Dendritic cell treated with granulocyte-macrophage colony-stimulating factor and Interleukin-4, amounts not matched to agents 40 ng/mL and 50 ng/mL, for 4 days (primary cell): Measurements from ENCODE around the gene TMCO2.

Experiments
- H3K27ac Mint-ChIP-seq: one replicate; pipeline ENCODE4 v1.8.0; 2022; ENCODE audit warnings: mild to moderate bottlenecking, mixed read lengths
- H3K27me3 Mint-ChIP-seq: one replicate; pipeline ENCODE4 v1.8.0; 2022; ENCODE audit warnings: mild to moderate bottlenecking, mixed read lengths
- H3K36me3 Mint-ChIP-seq: one replicate; pipeline ENCODE4 v1.8.0; 2022; ENCODE audit warnings: low read depth, mixed read lengths
- H3K4me1 Mint-ChIP-seq: one replicate; pipeline ENCODE4 v1.8.0; 2022; ENCODE audit warnings: low read depth, mixed read lengths
- H3K4me3 Mint-ChIP-seq: one replicate; pipeline ENCODE4 v1.8.0; 2022; ENCODE audit warnings: mild to moderate bottlenecking, moderate library complexity, mixed read lengths
- H3K9me3 Mint-ChIP-seq: one replicate; pipeline ENCODE4 v1.8.0; 2022; ENCODE audit warnings: mixed read lengths
- intact Hi-C: fragments of 100-400 bp; cut with micrococcal nuclease; formaldehyde crosslinking; loops from one replicate; pipeline ENCODE4 v1.15.0; 2022

Gene TMCO2

DNA sequence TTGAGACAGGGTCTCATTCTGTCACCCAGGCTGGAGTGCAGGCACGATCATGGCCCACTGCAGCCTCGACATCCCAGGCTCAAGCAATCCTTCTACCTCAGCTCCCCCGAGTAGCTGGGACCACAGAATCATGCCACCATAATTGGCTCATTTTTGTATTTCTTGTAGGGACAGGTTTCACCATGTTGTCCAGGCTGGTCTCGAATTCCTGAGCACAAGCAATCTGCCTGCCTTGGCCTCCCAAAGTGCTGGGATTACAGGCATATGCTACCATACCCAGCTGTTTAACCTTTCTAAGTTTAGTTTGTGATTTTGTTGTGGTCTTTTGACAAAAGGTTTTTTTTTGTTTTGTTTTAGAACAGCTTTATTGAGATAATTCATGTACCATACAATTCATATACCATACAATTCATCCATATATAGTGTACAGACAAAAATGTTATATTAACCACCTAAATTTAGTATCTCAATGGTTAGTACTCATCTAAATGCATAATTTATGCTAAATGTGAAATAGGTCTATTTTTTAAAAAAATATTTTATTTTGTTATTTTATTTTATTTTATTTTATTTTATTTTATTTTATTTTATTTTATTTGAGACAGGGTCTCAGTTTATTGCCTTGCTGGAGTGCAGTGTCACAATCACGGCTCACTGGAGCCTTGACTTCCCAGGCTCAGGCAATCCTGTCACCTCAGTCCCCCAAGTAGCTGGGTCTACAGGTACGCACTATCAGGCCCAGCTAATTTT lies 19.2 kb downstream of the TMCO2 start:
- no peak overlapping the region for H3K27ac Mint-ChIP-seq
- intact Hi-C loops = loop anchor here (10.0 kb wide), 1 partner anchor 182 kb away; no protein-coding TSS in a partner anchor
- H3K27me3 Mint-ChIP-seq = no peaks in the 10 kb centered on the region
- no peak overlapping the region for H3K4me3 Mint-ChIP-seq
- H3K36me3 Mint-ChIP-seq = peaks cover 63% of the 10 kb centered on the region
- no peaks in the 10 kb centered on the region for H3K9me3 Mint-ChIP-seq
- peaks cover 11% of the 10 kb centered on the region for H3K4me1 Mint-ChIP-seq

DNA sequence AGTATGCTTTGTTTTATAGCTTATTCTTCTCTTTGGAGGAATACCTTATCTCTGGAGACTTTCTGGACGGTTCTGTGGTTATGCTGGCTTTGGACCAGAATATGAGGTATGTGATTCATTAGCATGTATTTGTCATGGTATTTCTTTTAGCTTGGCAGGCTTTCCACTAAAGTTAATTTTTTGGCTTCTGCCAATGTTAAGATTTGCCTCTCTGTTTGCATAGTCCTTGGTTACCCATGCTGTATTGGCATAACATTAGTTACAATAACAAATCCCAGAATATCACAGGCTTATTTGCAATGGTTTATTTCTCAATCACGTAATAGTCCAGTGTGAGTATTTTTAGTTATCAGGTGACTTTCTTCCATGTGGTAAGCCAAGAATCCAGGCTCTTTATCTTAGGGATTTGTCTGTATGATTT lies 20.0 kb downstream of the TMCO2 start:
- H3K4me3 Mint-ChIP-seq = no peak overlapping the region
- intact Hi-C loops = loop anchor here (10.0 kb wide), 1 partner anchor 183 kb away; no protein-coding TSS in a partner anchor
- H3K4me1 Mint-ChIP-seq = peaks cover 7% of the 10 kb centered on the region
- H3K36me3 Mint-ChIP-seq = peaks cover 62% of the 10 kb centered on the region
- H3K27ac Mint-ChIP-seq = no peak overlapping the region
- no peaks in the 10 kb centered on the region for H3K9me3 Mint-ChIP-seq
- no peaks in the 10 kb centered on the region for H3K27me3 Mint-ChIP-seq

DNA sequence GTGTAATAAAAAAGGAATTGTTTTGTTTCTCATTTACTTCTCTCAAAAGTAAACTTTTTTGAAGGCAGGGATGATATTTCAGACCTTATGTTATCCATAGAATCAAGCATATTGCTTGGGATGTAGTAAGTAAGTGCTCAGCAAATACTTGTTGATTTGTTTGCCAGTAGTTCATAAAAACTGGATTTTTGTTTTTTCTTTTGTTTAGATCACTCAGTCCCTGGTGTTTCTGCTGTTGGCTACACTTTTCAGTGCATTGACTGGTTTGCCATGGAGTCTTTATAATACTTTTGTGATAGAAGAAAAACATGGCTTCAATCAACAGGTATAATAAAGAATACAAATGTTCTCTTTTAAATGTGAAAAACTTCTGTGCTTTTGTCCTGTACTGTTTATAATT lies 20.5 kb downstream of the TMCO2 start:
- intact Hi-C loops = loop anchor here (10.0 kb wide), 1 partner anchor 183 kb away; no protein-coding TSS in a partner anchor
- no peaks in the 10 kb centered on the region for H3K9me3 Mint-ChIP-seq
- H3K27ac Mint-ChIP-seq = no peak overlapping the region
- H3K36me3 Mint-ChIP-seq = peaks cover 62% of the 10 kb centered on the region
- H3K4me3 Mint-ChIP-seq = no peak overlapping the region
- peaks cover 5% of the 10 kb centered on the region for H3K4me1 Mint-ChIP-seq
- no peaks in the 10 kb centered on the region for H3K27me3 Mint-ChIP-seq

DNA sequence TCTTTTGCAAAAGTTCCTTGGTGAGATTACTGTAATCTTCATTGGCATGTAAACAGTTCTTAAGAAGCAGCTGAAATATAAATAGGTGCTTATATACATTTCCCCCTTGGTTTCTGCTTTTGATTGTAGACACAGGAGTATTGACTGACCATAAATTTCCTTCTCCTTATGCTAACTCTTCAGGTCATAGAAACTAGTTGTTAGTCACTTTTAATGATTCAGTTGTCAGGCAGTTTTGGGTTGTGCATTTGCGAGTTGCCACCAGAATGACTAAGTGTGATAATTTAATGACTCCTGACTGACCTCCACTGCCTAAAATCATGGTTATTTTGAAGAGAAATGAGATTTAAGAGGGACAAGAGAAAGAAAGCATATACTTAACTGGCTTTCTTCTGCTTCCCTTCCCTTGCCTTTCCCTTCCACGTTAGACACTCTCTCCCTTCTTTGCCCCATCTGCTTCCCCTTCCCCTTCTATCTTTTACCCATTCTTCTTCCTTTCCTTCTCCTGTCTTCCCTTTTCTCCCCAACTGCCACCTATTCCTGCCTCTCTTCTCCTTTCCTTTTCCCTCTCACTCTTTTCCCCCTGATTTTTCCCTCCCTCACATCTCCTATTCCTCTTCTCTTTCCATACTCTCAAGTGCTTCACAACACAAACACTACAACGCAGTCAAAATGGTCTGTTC lies 22.6 kb downstream of the TMCO2 start:
- Mint-ChIP-seq H3K4me1 (peaks cover 15% of the 10 kb centered on the region), H3K27me3 (no peaks in the 10 kb centered on the region), H3K4me3 (no peak overlapping the region), H3K27ac (peak overlapping the region; percentile 2), H3K9me3 (no peaks in the 10 kb centered on the region), H3K36me3 (peaks cover 69% of the 10 kb centered on the region)
- intact Hi-C loops = loop anchor here (10.0 kb wide), 1 partner anchor 55 kb away; no protein-coding TSS in a partner anchor

DNA sequence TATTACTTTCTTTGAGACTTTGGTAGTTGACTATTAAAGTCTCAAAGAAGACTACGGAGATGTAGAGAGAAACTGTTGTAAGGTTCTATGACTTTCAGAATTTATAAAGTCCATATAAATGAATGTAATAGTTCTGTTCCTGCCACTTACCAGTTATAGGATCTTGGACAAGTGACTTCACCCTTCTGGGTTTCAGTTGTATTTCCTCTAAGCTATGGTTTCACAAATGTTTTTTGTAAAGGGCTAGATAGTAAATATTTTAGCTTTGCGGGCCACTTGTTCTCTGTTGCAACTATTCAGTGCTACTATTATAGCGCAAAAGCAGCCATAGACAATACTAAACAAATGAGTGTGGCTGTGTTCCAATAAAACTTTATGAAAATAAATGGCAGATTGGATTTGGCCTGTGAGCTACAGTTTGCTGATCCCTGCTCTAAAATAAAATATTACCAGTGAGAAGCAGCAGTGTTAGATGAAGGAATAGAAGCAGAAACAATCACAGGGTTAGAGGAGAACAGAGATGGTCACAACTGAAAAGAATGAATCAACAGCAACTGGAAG lies 25.0 kb downstream of the TMCO2 start:
- H3K27me3 Mint-ChIP-seq = no peaks in the 10 kb centered on the region
- H3K9me3 Mint-ChIP-seq = no peaks in the 10 kb centered on the region
- no peak overlapping the region for H3K27ac Mint-ChIP-seq
- H3K4me3 Mint-ChIP-seq = no peak overlapping the region
- peaks cover 20% of the 10 kb centered on the region for H3K4me1 Mint-ChIP-seq
- intact Hi-C loops = loop anchor here (10.0 kb wide), 1 partner anchor 52 kb away; no protein-coding TSS in a partner anchor
- peaks cover 77% of the 10 kb centered on the region for H3K36me3 Mint-ChIP-seq

DNA sequence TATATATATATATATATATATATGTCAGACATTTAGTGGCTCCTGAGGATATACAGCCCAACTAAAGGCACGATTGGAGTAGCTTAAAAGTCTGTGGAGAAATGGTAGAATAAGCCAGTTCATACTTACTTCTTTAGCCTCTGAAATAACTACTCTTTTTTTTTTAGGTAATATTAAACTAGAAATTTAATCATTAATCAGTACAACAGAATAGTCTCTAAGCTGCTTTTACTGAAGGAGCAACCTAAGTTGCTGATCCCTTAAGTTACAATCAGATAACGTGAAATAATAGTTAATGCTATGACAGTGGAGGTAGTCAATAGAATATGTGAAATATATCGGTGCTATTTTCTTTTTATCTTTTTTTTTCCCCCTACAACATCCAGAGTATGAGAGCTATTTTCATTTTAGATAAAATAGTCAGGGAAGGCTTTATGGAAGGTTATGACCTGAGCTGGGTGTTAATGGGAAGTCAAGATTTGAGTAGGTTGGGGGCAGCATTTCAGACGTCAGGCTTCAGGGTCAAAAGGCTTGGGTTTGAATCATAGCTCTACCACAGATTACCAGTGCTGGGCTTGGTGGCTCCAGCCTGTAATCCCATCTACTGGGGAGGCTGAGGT lies 25.9 kb downstream of the TMCO2 start:
- Mint-ChIP-seq H3K4me3 (no peak overlapping the region), H3K4me1 (peaks cover 20% of the 10 kb centered on the region), H3K27ac (no peak overlapping the region), H3K9me3 (no peaks in the 10 kb centered on the region), H3K27me3 (no peaks in the 10 kb centered on the region), H3K36me3 (peaks cover 68% of the 10 kb centered on the region)
- intact Hi-C loops = loop anchor here (10.0 kb wide), 1 partner anchor 51 kb away; no protein-coding TSS in a partner anchor

DNA sequence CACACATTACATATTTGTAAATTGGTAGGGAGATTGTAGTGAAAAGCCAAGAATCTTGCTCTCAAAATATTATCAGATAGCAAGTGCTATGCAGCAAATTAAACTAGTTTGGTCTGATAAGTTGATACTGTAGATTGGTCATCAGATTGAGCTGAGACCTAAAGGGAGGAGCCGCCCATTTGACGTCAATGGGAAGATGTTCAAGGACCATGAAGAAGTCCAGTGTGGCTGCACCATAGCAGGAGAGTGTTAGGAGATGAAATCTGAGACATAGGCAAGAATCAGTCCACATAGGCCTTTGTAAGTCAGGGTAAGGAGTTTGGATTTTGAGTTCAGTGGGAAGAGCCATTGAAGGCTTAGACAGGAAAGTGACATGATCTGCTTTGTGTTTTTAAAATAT lies 26.6 kb downstream of the TMCO2 start:
- intact Hi-C loops = loop anchor here (10.0 kb wide), 1 partner anchor 50 kb away; no protein-coding TSS in a partner anchor
- H3K36me3 Mint-ChIP-seq = peaks cover 63% of the 10 kb centered on the region
- no peak overlapping the region for H3K4me3 Mint-ChIP-seq
- no peaks in the 10 kb centered on the region for H3K9me3 Mint-ChIP-seq
- peak overlapping the region; percentile 4 for H3K27ac Mint-ChIP-seq
- H3K27me3 Mint-ChIP-seq = no peaks in the 10 kb centered on the region
- H3K4me1 Mint-ChIP-seq = peaks cover 20% of the 10 kb centered on the region

DNA sequence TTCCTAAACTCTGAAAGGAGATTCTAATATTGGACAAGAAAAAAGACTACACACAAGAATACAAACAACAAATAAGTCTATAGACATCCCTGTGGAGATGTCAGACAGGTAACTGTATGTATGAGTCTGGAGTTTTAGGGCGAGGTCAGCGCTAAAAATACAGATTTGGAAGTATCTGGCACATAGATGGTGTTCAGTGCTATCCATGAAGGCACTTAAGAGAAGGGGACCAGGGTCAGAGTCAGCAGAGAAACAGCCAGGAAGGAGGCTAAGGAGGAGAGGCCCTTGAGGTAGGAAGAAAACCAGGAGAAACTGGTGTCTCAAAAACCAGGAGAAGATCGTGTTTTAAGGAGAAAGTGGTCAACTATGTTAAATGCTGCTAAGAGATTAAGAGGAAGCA lies 28.4 kb downstream of the TMCO2 start:
- Mint-ChIP-seq H3K36me3 (peaks cover 60% of the 10 kb centered on the region), H3K27ac (no peak overlapping the region), H3K27me3 (no peaks in the 10 kb centered on the region), H3K4me3 (no peak overlapping the region), H3K4me1 (peaks cover 14% of the 10 kb centered on the region), H3K9me3 (no peaks in the 10 kb centered on the region)
- intact Hi-C loops = loop anchor here (10.0 kb wide), 1 partner anchor 49 kb away; no protein-coding TSS in a partner anchor

DNA sequence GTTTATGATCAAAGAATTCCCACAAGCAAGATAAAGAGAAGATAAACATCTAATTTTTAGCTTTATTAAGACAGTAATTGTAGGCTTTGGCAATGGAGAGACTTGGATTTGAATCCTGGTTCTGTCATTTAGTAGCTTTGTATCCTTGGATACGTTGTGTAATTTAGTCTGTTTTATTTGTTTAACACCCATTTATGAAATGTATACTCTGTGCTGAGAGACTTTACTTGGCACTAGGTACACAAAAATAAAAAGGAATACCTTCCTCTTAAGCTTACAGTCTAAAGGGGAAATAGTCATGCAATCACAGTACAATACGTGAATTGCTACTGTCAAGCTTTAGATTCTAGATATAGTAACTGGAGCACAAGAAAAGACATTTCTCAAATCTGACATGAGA lies 34.1 kb downstream of the TMCO2 start:
- H3K27me3 Mint-ChIP-seq = no peaks in the 10 kb centered on the region
- no peaks in the 10 kb centered on the region for H3K9me3 Mint-ChIP-seq
- no peak overlapping the region for H3K4me3 Mint-ChIP-seq
- H3K4me1 Mint-ChIP-seq = no peaks in the 10 kb centered on the region
- peaks cover 67% of the 10 kb centered on the region for H3K36me3 Mint-ChIP-seq
- intact Hi-C loops = no loop called here
- H3K27ac Mint-ChIP-seq = no peak overlapping the region

DNA sequence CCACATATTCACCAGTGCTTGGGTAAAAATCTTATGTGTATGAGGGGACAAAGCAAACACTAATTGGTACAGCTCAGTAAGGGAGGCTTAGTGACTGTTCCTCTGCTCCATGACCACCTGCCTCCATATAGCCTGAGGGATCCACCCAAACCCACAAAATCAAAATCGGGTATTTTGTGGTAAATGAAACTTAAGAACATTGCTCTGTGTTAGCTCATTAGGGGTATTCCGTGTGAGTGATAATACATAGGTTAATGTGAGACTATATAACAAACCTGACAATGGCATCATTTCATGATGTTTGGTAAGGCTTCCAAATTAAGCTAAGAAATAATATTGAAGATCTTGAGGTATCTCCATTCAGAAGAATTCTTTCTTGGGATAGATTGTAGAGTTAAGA lies 43.6 kb downstream of the TMCO2 start:
- Mint-ChIP-seq H3K9me3 (no peaks in the 10 kb centered on the region), H3K27ac (no peak overlapping the region), H3K36me3 (peaks cover 86% of the 10 kb centered on the region), H3K4me1 (no peaks in the 10 kb centered on the region), H3K4me3 (no peak overlapping the region), H3K27me3 (no peaks in the 10 kb centered on the region)
- intact Hi-C loops = no loop called here

DNA sequence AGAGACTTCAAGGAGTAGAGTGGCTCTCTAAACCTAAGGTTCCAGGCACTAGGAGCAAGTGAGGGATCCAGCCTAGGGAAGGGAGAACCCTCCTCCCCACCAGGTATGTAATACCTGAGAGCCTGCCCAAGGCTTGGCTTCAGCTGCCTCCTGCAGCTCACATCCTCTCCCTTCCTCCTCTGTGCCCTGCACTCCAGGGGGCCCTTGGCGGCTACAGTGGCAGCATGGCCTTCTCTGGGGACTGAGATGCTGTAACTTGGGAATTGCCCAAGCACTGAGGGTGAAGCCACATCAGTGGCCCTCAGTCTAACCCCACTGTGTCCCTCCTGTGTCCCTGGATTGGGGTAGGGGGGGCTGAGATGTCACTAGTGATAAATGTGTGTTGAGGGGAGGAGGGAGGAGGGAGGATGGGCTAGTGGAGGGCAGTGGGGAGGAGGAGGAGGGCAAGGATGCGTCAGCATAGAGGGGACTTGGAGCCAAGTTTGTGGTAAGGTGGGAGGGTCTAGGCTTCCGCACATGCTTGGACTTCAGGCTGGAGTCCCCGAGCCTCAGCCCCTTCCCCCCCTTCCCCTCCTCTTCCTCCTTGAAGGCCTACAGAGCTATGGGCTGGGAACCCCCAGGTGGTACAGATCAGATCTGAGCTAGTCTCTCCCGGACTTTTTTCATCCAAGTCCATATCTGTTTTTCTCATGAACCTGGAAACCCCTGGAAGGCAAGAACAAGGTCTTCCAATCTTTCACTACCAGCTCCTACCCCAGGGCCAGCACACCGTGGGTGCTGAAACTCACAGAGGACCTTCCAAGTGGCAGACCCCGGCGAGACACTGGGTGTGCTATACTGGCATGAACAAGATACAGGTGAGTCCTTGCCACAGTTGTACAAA lies 51.9 kb downstream of the TMCO2 start:
- no peak overlapping the region for H3K27ac Mint-ChIP-seq
- H3K27me3 Mint-ChIP-seq = peaks cover 1% of the 10 kb centered on the region
- no peak overlapping the region for H3K4me3 Mint-ChIP-seq
- peaks cover 7% of the 10 kb centered on the region for H3K36me3 Mint-ChIP-seq
- H3K9me3 Mint-ChIP-seq = no peaks in the 10 kb centered on the region
- no peaks in the 10 kb centered on the region for H3K4me1 Mint-ChIP-seq
- intact Hi-C loops = no loop called here

DNA sequence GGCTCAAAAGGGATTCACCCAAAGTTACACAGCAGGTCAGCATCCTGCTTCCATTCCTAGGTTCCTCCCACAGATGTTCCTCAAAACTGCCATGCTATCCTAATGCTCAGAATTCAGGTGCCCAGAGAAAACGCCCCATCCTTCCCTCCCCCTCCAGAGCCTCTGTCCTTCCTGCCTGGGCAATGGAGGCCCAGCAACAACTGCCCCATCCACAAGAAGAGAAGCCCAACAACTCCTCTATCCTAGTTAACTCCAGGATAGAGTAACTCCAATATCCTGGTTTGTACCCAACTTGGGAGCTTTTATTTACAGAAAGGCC lies 52.5 kb downstream of the TMCO2 start:
- Mint-ChIP-seq H3K27ac (no peak overlapping the region), H3K4me1 (no peaks in the 10 kb centered on the region), H3K9me3 (no peaks in the 10 kb centered on the region), H3K36me3 (peaks cover 1% of the 10 kb centered on the region), H3K4me3 (no peak overlapping the region), H3K27me3 (peaks cover 1% of the 10 kb centered on the region)
- intact Hi-C loops = no loop called here

DNA sequence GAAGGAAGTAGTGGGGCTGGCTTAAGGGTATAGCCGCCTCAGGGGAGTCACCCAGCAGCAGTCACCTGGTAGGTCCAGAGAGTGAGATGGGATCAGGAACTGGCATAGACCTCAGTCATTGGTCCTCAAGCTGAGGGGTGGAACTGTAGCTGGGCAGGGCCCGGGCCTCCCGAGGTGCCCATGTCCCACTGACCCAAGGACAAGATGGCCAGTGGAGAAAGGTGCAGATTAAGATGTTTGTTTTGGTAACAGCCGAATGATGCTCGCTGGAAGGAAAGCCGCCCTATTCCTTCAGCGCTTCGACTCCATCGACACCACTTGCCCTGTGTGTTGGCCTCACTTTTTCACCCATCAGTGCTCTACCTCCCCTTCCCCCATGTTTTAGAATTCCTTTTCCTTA lies 52.9 kb downstream of the TMCO2 start:
- intact Hi-C loops = no loop called here
- Mint-ChIP-seq H3K36me3 (no peaks in the 10 kb centered on the region), H3K27me3 (peaks cover 1% of the 10 kb centered on the region), H3K4me1 (no peaks in the 10 kb centered on the region), H3K4me3 (no peak overlapping the region), H3K27ac (no peak overlapping the region), H3K9me3 (no peaks in the 10 kb centered on the region)
